HG03039 (cell line): ENCODE measurements around the gene CCDC117.
A peak's percentile ranks its signal among the peaks of the same experiment; 100 is the strongest.
"Not testable (repeated sequence)": the region's sequence is repeated elsewhere in the genome, so short reads cannot be mapped to it uniquely, and the experiment has no call there.

Source experiments
- ATAC-seq: cut with Tn5 transposase; IDR thresholded peaks from one replicate; pipeline ENCODE4 v1.9.1; 2021; ENCODE audit warnings: mild to moderate bottlenecking, moderate library complexity; ENCODE audit not compliant: unreplicated experiment

Gene CCDC117, protein sequence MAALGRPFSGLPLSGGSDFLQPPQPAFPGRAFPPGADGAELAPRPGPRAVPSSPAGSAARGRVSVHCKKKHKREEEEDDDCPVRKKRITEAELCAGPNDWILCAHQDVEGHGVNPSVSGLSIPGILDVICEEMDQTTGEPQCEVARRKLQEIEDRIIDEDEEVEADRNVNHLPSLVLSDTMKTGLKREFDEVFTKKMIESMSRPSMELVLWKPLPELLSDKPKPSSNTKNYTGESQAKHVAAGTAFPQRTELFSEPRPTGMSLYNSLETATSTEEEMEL

GRCh38 chr22:28772633-28773460 lies at the start of gene CCDC117:
CCDC117 (plus strand) TSS chr22:28772695; CDS start chr22:28772850, 155 bp downstream.
- ATAC-seq: peak; percentile 82

DNA sequence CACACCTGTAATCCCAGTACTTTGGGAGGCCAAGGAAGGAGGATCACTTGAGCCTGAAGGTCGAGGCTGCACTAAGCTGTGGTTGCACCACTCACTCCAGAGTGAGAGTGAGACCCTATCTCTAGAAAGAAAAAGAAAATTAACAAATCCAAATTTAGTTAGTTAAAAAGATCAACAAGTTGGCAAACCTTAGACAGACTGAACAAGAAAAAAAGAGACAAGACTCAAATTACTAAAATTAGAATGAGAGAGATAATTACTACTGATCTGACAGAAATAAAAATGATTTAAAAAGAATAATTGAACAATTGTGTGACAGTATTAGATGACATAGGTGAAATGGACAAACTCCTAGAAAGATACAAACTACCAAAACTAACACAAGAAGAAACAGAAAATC lies 44.5 kb upstream of the CCDC117 start:
- no peak for ATAC-seq

DNA sequence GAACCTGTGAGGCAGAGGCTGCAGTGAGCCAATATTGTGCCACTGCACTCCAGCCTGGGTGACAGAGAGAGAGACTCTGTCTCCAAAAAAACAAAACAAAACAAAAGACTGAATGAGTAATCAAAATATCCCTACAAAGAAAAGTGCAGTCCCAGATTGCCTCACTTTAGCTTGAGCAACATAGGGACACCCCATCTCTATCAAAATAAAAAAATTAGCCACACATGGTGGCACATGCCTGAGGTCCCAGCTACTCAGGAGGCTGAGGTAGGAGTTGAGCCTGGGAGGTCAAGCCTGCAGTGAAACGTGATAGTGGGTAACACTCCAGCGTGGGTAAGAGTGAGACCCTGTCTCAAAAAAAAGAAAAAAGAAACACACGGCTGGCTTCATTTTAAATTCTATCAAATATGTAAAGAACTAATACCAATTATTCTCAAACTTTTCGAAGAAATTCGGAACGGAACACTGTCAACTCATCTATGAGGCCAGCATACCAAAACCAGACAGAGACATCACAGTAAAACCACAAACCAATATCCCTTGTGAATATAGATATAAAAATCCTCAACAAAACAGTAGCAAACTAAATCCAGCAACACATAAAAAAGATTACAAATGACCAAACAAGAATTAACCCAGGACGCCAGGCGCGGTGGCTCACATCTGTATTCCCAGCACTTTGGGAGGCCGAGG lies 43.7 kb upstream of the CCDC117 start:
- no peak for ATAC-seq

GRCh38 chr22:28730179-28730578 lies 42.3 kb upstream of the CCDC117 start:
- ATAC-seq: no peak

DNA sequence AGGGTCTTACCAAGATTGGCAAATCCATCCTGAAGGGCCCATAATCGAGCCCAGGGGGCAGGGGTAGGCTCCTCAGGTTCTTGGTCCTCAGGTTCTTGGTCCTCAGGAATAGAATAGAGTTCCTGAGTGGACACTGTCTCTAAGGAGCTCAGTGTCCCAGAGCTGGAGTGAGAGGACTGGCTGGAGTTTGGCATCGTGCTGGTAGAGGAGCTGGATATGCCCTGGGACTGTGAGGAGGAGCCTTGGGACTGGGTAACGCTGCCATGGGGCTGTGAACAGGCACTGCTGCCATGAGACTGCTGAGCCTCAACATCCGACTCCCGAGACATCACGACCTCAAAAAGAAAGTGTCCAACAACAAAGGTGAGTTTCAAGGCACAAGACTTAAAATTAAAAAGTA lies 38.1 kb upstream of the CCDC117 start:
- ATAC-seq: no peak

DNA sequence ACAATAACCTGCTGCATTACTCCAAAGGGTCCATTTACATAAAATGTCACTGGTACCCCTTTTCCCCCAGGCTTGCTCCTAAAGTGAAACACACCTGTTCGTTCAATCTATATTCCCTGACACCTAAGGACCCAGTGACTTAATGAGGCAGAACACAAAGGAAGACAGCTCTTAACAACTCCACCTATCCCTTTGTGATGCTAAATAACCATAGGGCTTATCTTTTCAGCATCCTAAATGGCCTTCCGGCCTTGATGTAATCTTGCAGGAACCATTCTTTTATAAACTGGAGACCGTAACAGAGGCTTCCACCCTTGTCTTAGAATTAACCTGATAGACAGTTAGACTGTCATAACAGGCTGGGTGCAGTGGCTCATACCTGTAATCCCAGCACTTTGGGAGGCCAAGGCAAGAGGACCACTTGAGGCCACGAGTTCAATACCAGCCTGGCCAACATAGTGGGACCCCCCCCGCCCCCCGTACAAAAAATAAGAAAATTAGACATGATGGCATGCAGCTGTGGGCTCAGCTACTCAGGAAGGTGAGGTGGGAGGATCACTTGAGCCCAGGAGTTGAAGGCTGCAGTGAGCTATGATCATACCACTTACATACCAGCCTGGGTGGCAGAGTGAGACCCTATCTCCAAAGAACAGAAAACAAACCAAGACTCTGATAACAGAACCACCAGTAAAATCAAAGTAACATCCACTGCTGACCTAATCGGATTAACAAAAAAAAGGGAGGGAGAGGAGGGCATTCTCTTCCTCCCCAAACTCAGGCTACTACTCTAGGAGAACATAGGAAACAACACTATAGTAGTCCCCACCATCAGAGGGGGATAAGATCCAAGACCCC lies 36.0 kb upstream of the CCDC117 start:
- no peak for ATAC-seq

DNA sequence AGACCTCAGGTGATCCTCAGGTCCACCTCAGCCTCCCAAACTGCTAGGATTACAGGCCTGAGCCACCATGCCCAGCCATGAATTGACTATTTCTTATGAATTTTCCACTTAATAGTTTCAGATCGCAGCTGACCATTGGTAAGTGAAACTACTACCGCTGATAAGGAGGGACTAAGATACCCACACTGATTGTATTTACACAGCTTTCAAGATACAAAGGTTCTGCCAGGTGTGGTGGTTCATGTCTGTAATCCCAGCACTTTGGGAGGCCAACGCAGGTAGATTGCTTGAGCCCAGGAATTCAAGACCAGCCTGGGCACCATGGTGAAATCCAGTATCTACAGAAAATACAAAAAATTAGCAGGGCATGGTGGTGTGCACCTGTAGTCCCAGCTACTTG lies 34.8 kb upstream of the CCDC117 start:
- ATAC-seq: no peak

DNA sequence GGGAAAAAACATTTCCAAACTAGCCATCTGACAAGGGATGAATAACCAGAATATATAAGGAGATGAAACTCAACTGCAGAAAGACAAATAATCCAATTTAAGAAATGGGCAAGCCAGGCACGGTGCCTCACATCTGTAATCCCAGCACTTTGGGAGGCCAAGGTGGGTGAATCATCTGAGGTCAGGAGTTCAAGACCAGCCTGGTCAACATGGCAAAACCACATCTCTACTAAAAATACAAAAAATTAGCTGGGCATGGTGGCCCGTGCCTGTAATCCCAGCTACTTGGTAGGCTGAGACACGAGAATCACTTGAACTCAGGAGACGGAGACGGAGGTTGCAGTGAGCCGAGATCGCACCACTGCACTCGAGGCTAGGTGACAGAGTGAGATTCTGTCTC lies 33.6 kb upstream of the CCDC117 start:
- not testable (repeated sequence) for ATAC-seq

DNA sequence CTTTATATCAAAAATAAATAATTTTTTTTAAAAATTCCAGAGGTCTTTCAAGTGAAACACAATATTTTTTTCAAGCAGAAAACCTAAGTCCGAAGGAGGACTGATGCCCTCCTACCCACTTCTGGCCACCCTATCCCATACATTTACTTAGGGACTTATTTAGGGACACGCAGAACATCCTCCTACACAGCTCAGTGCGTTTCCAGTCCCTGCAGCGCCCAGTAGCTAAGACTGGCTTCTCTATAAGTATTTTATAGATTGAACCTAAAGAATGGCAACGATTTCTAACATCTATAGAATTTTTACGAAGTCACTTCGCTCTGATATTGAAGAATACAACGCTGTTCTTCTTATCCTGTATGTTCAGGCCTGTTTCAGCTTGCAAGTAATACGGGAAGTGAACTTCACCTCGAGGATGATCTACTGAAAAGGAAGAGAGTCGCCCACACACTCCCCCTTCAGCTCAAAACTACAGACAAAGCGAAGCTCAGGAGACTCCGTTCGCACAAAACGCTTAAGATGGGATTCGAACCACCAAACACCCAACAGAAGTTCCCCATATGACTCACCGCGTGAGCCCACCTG lies 31.2 kb upstream of the CCDC117 start:
- ATAC-seq: no peak

GRCh38 chr22:28741785-28742561 lies 30.5 kb upstream of the CCDC117 start, which contains the start of the genes CHEK2 and HSCB:
CHEK2 (minus strand) TSS chr22:28741820; CDS start chr22:28734721, 7,099 bp downstream.
HSCB (plus strand) TSS chr22:28742039; CDS start chr22:28742096, 57 bp downstream.
- peak; percentile 91 for ATAC-seq

GRCh38 chr22:28742562-28742962 lies 29.9 kb upstream of the CCDC117 start:
- no peak for ATAC-seq

DNA sequence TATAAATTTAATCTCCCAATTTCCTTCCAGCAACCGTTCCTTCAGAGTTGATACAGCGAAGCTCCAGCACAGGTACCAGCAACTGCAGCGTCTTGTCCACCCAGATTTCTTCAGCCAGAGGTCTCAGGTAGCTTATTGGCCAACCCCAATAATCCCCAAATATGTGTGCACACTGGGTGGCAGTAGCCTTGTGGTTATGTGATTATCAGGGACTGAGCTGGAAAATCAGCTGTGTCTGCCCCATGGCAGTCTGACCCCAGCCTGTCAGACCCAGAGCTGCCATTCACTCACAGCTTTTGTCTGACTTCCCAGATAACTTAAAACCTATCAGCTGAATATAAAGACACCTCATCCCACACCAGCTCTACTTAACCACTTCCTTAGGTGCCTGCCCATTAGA lies 28.6 kb upstream of the CCDC117 start:
- no peak for ATAC-seq

DNA sequence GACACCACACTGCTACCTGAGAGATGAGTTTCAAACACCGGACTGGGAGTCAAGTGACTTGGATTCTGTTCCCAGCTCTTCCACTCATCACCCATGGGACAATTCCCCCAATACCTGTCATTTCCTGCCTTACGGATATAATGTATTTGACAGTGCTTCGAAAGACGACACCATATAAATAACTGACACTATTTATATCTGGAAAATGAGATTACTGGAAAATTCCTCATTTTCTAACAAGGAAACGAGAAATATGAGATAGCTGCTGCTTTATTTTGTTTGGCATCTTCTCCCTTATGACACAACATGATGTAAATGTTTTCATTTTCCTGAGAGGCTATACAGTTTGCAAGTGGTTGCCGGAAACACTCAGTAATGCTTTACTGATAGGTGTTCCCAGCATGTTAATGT lies 22.0 kb upstream of the CCDC117 start:
- no peak for ATAC-seq

DNA sequence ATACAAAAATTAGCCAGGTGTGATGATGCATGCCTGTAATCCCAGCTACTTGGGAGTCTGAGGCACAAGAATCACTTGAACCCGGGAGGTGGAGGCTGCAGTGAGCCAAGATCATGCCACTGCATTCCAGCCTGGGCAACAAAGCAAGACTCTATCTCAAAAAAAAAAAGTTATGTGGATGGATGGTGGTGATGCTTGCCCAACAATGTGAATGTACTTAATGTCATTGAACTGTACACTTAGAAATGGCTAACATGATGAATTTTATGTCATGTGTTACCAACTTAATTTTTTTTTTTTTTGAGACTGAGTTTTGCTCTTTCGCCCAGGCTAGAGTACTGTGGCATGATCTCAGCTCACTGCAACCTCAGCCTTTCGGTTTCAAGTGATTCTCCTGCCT lies 18.0 kb upstream of the CCDC117 start:
- not testable (repeated sequence) for ATAC-seq

- ATAC-seq: no peak
Measured at GRCh38 chr22:28759861-28760560, 12.5 kb upstream of the CCDC117 start.

DNA sequence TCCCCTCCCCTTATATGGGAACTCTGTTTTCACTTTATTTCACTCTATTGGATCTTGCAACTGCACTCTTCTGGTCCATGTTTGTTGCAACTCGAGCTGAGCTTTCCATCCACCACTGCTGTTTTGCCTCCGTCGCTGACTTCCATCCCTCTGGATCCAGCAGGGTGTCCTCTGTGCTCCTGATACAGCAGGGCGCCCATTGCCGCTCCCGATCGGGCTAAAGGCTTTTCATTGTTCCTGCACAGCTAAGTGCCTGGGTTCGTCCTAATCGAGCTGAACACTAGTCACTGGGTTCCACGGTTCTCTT lies 11.1 kb upstream of the CCDC117 start:
- ATAC-seq: no peak

- not testable (repeated sequence) for ATAC-seq
Measured at GRCh38 chr22:28762000-28762399, 10.5 kb upstream of the CCDC117 start.

GRCh38 chr22:28766628-28767027 lies 5.9 kb upstream of the CCDC117 start:
- no peak for ATAC-seq
